ENCODE results near the gene SMG6.

Gene SMG6

DNA sequence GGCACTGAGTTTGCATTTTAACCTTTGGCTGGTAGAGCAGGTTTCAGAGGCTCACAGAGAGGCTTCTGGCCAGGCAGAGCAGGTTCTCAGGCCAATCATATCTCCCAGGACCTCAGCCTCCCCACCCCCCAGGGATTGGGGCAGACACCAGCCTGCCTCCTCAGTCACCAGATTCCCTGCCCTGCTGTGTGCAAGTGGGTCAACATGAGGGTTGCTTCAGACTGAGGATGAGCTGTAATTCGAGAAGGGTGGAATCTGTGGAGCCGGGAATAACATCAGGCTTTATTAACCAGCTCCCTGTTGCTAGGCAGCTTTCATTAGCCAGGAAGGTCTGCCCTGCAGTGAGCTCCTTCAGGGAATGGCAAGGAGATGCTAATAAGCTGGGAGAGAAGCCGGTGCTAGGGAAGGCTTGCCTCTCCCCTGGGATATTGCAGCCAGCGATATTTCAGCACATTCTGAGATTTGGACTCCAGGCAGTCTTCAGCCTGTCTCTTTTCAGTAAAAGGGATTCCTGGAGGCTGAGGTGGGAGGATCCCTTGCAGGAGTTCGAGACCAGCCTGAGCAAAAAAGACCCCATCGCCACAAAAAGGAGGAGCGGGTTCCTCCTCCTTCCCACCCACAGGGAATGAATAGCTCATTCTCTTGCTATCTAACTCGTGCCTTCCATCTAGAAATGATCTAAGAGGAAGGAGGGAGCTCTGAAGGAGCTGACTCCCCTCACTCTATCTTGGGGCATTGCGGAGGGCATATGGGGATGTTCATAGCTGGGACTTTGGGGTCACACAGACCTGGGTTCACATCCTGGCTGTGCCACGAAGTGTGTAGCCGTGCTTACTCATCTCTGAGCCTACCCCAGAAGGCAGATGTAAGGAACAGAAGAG lies 44.5 kb upstream of the SMG6 start:
- no peak for TF ChIP-seq TOX (CRISPR knock-in tag; IDR thresholded peaks at IDR 0.05; ENCODE audit: borderline replicate concordance)
- TF ChIP-seq, protein P1, sequence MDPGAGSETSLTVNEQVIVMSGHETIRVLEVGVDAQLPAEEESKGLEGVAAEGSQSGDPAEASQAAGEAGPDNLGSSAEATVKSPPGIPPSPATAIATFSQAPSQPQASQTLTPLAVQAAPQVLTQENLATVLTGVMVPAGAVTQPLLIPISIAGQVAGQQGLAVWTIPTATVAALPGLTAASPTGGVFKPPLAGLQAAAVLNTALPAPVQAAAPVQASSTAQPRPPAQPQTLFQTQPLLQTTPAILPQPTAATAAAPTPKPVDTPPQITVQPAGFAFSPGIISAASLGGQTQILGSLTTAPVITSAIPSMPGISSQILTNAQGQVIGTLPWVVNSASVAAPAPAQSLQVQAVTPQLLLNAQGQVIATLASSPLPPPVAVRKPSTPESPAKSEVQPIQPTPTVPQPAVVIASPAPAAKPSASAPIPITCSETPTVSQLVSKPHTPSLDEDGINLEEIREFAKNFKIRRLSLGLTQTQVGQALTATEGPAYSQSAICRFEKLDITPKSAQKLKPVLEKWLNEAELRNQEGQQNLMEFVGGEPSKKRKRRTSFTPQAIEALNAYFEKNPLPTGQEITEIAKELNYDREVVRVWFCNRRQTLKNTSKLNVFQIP (CRISPR knock-in tag; IDR thresholded peaks at IDR 0.05; ENCODE audit: borderline replicate concordance, low read depth), result no peak
- TF ChIP-seq, protein P2, sequence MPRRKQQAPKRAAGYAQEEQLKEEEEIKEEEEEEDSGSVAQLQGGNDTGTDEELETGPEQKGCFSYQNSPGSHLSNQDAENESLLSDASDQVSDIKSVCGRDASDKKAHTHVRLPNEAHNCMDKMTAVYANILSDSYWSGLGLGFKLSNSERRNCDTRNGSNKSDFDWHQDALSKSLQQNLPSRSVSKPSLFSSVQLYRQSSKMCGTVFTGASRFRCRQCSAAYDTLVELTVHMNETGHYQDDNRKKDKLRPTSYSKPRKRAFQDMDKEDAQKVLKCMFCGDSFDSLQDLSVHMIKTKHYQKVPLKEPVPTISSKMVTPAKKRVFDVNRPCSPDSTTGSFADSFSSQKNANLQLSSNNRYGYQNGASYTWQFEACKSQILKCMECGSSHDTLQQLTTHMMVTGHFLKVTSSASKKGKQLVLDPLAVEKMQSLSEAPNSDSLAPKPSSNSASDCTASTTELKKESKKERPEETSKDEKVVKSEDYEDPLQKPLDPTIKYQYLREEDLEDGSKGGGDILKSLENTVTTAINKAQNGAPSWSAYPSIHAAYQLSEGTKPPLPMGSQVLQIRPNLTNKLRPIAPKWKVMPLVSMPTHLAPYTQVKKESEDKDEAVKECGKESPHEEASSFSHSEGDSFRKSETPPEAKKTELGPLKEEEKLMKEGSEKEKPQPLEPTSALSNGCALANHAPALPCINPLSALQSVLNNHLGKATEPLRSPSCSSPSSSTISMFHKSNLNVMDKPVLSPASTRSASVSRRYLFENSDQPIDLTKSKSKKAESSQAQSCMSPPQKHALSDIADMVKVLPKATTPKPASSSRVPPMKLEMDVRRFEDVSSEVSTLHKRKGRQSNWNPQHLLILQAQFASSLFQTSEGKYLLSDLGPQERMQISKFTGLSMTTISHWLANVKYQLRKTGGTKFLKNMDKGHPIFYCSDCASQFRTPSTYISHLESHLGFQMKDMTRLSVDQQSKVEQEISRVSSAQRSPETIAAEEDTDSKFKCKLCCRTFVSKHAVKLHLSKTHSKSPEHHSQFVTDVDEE (CRISPR knock-in tag; IDR thresholded peaks at IDR 0.05), result no peak
- ATAC-seq, result peak; percentile 97

DNA sequence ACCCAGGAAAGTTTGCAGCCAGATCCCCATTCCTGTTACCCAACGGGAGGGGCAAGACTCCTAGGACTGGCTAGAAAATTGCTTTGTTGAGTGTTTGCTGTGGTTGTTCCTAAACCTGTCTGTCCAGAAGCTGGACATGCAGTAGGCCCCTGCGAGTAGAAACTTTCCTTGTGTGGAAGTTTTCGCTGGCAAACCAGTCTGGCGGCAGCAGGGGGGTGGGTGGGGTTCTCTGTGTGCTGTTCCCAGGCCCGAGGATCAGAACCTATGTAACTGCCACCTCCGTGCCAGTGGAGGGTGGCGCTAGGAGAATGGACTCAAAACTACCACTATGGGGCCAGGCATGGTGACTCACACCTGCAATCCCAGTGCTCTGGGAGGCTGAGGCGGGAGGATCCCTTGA lies 42.9 kb upstream of the SMG6 start:
- no peak for ATAC-seq
- no peak for TF ChIP-seq PPARA (CRISPR knock-in tag; IDR thresholded peaks at IDR 0.05; ENCODE audit: borderline replicate concordance)
- no peak for TF ChIP-seq ZNF8 (CRISPR knock-in tag; IDR thresholded peaks at IDR 0.05)

DNA sequence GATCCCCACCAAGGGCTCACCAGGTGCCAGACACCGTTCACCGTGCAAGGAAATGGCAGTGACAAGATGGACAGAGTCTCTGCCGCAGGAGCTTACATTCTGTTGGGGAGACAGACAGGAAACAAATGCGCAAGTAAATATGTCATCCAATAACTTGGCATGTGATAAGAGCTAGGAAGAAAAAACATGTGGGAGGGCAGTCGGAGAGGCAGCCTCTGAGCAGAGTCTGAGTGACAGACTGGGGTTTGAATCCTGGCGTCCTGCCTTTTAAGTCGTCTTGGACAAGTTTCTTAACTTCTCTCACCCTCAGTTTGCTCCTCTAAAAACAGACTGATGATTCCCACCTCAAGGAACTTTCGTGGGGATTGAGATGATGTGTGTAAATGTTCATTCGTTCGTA lies 40.9 kb upstream of the SMG6 start:
- ATAC-seq, result no peak

DNA sequence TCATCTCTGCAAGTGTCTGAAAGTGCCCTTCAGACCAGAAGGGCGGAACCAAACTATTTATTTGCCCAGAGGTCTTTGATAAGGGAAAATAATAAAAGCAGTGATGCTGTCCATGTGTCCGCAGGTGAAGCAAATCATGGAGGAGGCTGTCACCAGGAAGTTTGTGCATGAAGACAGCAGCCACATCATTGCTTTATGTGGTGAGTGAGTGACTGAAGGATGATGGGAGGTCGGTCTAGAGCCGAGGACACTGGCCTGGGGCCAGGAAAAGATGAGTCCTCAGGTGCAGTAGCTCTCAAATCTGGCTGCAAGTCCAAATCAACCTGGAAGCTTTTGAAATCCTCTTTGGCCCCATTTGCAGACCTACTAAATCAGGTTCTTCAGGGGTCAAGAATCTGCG lies 39.8 kb upstream of the SMG6 start:
- no peak for TF ChIP-seq BACH2 (CRISPR knock-in tag; IDR thresholded peaks at IDR 0.05; ENCODE audit: borderline replicate concordance)
- TF ChIP-seq ZFP30 (CRISPR knock-in tag; IDR thresholded peaks at IDR 0.05), result no peak
- TF ChIP-seq RARB (CRISPR knock-in tag; IDR thresholded peaks at IDR 0.05), result no peak
- TF ChIP-seq ZC3H10 (CRISPR knock-in tag; IDR thresholded peaks at IDR 0.05), result no peak
- no peak for TF ChIP-seq TCF4 (CRISPR knock-in tag; IDR thresholded peaks at IDR 0.05; ENCODE audit: borderline replicate concordance)
- no peak for TF ChIP-seq ZNF565 (CRISPR knock-in tag; conservative IDR thresholded peaks at IDR 0.05; ENCODE audit: low read depth)
- no peak for TF ChIP-seq ZNF70 (CRISPR knock-in tag; IDR thresholded peaks at IDR 0.05)
- no peak for TF ChIP-seq ZFP3 (CRISPR knock-in tag; IDR thresholded peaks at IDR 0.05)
- no peak for TF ChIP-seq GLIS3 (CRISPR knock-in tag; IDR thresholded peaks at IDR 0.05)
- no peak for TF ChIP-seq OSR1 (CRISPR knock-in tag; IDR thresholded peaks at IDR 0.05)
- TF ChIP-seq, protein P2 (CRISPR knock-in tag; IDR thresholded peaks at IDR 0.05), result no peak
- no peak for TF ChIP-seq SNAI2 (CRISPR knock-in tag; IDR thresholded peaks at IDR 0.05)
- TF ChIP-seq ARNTL (CRISPR knock-in tag; IDR thresholded peaks at IDR 0.05; ENCODE audit: borderline replicate concordance, low read depth), result no peak
- no peak for TF ChIP-seq CSDC2 (CRISPR knock-in tag; IDR thresholded peaks at IDR 0.05)
- TF ChIP-seq TOX (CRISPR knock-in tag; IDR thresholded peaks at IDR 0.05; ENCODE audit: borderline replicate concordance), result no peak
- TF ChIP-seq, protein P3, sequence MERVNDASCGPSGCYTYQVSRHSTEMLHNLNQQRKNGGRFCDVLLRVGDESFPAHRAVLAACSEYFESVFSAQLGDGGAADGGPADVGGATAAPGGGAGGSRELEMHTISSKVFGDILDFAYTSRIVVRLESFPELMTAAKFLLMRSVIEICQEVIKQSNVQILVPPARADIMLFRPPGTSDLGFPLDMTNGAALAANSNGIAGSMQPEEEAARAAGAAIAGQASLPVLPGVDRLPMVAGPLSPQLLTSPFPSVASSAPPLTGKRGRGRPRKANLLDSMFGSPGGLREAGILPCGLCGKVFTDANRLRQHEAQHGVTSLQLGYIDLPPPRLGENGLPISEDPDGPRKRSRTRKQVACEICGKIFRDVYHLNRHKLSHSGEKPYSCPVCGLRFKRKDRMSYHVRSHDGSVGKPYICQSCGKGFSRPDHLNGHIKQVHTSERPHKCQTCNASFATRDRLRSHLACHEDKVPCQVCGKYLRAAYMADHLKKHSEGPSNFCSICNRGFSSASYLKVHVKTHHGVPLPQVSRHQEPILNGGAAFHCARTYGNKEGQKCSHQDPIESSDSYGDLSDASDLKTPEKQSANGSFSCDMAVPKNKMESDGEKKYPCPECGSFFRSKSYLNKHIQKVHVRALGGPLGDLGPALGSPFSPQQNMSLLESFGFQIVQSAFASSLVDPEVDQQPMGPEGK (CRISPR knock-in tag; IDR thresholded peaks at IDR 0.05; ENCODE audit: borderline replicate concordance), result no peak
- TF ChIP-seq, protein P4, sequence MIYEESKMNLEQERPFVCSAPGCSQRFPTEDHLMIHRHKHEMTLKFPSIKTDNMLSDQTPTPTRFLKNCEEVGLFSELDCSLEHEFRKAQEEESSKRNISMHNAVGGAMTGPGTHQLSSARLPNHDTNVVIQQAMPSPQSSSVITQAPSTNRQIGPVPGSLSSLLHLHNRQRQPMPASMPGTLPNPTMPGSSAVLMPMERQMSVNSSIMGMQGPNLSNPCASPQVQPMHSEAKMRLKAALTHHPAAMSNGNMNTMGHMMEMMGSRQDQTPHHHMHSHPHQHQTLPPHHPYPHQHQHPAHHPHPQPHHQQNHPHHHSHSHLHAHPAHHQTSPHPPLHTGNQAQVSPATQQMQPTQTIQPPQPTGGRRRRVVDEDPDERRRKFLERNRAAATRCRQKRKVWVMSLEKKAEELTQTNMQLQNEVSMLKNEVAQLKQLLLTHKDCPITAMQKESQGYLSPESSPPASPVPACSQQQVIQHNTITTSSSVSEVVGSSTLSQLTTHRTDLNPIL (CRISPR knock-in tag; IDR thresholded peaks at IDR 0.05; ENCODE audit: low read depth), result no peak
- TF ChIP-seq ESRRG (CRISPR knock-in tag; IDR thresholded peaks at IDR 0.05), result no peak
- no peak for TF ChIP-seq ZNF8 (CRISPR knock-in tag; IDR thresholded peaks at IDR 0.05)
- ATAC-seq, result no peak

More for the DNA sequence above, 40.9 kb upstream of the SMG6 start:
- TF ChIP-seq RARB (CRISPR knock-in tag; IDR thresholded peaks at IDR 0.05) (no peak), OSR1 (CRISPR knock-in tag; IDR thresholded peaks at IDR 0.05) (no peak), SNAI2 (CRISPR knock-in tag; IDR thresholded peaks at IDR 0.05) (no peak), ZFP30 (CRISPR knock-in tag; IDR thresholded peaks at IDR 0.05) (no peak)
